Dedifferentiated amniotic fluid mesenchymal stem cell (primary cell): ENCODE measurements around the gene GCNT4.

Experiments used
- DNase-seq: peaks from one replicate; pipeline ENCODE4 v3.0.0-alpha.2; 2016; ENCODE audit errors: extremely low spot score

GCNT4 gene

GRCh38 chr5:75051217-75051751 lies 1.1 kb downstream of the GCNT4 start:
- no peak for DNase-seq

DNA sequence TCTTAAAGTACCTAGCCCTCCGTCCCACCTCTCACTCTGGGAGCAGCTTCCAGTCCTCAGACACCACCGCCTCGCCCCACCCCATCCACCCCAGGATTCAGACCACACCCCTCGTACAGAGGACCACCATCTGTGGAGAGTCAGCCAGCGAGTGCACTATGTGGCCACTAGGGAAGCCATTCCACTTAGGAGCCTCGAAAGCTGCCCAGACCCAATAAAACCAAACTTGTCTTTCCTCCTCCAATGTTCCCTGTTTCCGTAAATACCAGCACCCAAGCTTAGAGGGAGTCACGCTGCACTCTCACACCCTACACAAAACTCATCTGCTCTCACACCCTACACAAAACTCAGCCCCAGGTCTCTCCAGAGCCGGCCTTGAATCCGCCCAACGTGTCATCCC lies 1.9 kb downstream of the GCNT4 start:
- DNase-seq: no peak

DNA sequence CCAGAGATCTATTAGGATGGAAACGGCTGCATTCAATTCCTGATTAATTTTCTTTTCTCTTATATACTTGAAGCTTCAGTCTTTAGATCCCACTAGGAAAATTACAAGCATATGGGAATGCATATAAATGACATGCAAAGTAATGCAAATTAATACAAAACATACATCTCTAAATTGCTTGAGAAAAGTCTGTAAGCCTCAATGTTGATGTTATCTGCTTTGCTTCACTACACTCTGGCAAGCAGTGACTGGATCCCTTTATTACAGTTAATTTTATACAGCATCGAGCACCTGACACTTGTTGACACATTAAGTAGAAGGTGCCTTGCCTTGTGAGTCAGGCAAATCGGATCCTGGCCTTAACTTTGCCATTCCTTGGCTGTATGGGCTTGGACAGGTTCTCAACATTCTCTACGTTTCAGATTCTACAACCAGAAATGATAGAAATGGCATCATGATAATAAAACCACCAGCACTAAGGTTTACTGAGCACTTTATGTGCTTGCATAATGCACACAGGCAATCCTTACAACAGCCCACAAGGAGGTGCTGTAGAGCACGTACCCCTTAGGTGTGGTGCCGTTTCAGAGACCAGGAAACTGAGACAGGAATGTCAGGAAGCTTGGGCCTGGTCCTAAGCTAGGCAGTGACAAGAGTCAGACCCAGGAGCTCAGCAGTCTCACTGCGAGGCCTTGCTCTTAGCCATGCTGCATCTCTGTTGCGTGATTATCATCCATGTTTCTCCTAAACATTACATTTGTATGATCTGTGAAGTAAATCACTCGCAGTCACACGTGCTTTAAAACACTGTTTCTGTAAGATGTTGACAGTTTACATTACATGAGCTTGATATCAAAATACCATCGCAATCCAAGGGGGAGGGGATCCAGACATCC lies 2.7 kb downstream of the GCNT4 start:
- DNase-seq: peak; percentile 42

DNA sequence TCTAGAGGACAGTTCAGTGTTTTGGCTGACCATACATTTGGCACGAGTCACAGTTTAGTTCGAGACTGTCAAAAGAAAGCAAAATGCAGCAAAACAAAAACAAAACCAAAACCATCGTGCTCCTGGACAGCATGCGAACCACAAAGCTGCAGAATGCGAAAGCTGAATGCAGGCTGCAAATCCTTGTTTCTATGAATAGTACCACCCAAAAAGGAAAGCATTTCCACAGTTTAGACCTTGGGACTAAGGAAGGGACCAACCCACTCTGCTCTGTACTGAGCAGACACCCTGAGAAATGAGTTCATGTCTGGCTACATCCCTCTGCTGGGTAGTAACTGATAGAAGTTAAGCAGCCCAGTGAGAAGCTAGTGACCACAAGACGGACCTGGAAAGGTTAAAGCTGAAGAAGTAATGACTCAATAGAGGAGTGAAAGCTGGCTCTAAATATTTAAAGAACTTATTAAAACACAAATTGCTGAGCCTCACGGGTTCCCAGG lies 3.9 kb downstream of the GCNT4 start:
- peak; percentile 36 for DNase-seq

GRCh38 chr5:75047356-75047755 lies 5.0 kb downstream of the GCNT4 start:
- no peak for DNase-seq

DNA sequence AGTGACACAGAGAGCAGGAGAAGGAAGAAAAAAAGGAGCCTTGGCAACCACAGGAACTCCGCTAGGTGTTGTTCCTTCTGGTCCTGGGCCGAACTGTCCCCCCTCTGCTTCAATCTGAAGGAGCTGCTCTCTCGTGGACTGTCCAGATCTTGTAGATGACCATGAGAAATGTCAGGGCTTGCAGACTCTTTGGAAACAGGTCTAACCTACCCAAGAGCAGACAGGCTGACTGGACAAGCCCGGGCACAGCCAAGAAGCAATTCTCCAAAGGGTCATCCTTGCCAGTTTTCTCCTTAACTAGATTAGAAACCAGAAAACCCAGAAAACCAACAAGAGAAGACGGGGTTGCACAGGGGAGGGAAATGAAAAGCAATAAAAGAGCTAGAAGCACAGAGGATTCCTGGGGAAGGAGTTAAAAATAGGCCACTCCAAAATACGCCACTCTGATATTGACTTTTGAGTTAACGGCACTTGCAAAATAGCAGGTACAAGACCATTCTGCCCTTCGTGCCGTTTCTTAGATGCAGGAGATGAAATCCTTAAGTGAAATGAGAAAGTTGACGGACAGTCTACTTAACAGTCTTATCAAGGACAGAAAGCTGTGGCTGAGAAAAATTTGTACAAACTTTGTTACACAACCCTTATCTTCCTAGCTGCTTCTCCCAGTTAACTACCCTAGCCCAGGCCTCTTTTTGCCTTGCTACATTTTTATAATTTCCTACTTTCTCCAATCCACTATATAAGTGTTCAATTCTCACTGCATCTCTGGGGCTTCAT lies 5.8 kb downstream of the GCNT4 start:
- no peak for DNase-seq

- no peak for DNase-seq
These were observed 7.3 kb downstream of the GCNT4 start for GRCh38 chr5:75045071-75045470.

GRCh38 chr5:75044406-75044805 lies 8.0 kb downstream of the GCNT4 start:
- DNase-seq: no peak

DNA sequence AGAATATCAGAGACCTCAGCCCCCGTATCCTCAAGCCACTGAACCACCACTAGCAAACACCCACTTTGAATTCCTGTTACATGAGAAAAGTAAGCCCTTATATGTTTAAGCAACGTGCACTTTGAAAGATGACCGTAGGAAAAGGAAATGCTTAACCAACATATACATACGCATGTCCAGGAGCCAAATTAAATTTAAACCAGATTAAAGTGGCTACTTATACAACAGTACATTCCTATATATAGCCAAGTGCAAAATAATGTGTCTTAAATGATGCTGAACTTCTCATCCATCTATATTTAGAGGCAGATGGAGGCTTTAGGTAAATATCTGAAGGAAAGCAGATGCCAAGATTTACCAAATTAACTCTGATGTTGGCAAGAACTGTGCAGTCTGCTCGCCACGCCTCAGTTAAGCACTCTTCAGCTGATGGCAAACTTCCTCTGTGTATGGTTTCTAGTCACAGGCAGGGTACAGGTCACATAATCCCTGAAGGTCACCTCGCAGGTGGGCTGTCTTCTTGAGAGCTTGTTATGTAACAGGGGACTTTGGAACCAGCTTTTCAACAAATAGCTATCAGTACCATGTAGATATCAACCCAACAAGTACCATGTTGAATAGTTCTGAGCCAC lies 8.6 kb downstream of the GCNT4 start:
- DNase-seq: no peak

DNA sequence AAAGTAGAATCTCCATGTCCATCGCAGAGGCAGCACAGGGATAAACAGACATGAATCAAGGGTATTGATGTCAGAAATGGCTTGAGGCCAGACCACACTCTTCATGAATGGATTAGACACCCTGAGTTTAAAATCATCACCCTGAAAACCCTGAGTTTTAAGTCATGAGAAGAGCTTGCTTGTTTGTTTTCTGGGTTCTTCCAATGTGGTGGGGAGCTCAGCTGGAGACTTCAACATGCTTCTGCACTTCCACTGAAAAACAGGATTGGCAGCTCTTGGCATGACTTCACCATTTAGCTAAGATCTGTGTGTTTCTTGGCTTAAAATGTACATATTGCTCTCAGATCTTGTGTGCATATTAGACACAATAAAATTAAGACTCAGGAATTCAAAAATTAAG lies 9.8 kb downstream of the GCNT4 start:
- DNase-seq: no peak

DNA sequence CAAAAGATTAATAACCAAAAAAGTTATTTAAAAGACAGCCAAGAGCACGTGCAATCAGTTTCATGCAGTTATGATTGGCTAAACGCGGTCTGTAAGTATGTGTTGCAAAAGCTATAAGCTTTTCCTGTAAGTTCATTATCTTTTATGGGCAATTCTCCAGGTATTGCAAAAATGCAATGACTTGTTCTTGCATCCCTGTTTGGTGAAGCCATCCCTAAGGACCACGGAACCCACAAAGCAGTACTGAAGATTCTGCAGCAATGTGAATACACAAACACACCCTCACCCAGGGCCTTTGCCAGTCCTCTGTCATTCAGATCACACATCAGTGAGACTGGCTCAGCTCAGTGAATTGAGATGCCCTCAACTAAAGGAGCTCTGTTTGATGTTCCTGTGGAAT lies 11.4 kb downstream of the GCNT4 start:
- DNase-seq: no peak

DNA sequence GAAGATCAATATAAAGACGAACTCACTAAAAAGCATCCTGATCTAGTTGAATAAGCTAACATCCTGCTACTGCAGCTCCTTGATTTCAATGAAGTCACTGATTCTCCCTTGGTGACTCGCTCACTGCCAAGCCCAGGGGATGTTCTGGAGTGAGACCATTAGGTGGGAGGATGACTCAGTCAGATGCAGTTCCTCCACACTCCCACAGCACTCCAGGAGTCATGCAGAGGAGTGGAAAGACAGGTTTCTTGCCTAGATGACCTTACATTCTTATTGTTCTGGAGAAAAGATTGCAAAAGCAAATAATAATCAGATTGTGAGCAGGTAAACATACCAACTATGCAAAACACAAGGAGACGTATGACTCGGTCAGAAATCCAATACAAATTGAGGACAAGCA lies 15.3 kb downstream of the GCNT4 start:
- DNase-seq: peak; percentile 48

DNA sequence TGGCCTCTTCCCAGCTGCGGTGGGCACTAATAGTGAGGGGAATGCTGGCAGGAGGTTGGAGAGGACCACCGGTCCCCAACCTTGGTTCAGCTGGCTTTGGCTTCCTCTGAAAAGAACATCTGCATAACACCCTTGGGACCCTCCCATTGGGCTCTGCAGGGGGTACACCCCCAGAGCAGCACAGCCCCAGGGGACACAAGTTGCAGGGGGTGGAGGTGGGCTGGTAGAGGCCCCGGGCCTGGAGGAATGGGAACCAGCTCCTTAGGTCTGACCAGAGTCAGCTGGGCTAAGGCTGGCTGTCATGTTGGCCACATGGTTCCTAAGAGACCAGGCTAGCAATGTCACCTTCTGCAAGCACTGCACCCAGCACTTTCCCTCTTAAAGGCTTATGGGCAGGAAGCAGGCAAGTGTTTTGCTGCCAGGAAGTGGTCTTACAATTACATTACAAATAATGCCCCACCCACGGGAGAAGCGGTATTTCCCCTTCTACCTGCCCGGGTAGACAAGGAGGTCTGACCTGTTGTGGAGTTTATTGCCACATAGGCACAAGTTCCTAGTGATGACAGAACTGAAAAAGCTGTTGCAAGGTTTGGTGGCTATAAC lies 18.1 kb downstream of the GCNT4 start:
- DNase-seq: no peak

DNA sequence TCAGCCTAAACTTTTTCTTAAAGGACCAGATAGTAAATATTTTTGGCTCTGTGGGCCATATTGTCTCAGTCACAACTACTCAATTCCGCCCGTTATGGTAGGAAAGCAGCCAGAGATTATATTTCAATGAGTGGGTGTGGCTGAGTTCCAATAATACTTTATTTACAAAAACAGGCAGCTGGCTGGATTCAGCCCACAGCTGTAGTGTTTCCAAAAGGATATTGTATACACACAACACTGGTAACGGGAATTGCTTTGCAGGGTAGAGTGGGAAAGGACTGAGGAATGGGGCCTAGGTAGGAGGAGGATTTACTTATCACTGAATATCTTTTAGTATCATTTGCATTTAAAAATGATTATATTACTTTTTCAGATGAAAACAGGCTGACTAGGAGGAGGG lies 21.0 kb downstream of the GCNT4 start:
- DNase-seq: no peak

DNA sequence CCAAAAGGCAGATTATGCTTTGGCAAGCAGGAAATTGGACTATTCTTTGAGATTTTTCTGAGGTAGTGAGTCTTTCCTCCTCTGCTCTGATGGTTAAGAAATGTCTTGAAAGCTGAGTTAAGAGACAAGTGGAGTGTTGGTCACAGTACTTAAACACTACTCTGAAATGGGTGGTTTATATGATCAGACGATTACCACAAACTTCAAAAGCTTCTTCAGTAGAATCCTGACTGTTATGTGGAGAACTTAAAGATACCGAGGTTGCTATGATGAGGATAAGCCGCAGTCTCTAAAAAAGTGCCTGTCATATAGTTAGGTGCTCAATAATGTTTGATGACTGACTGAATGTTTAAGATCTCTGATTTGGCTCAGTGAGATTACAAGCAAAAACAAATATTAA lies 24.3 kb downstream of the GCNT4 start:
- DNase-seq: no peak

DNA sequence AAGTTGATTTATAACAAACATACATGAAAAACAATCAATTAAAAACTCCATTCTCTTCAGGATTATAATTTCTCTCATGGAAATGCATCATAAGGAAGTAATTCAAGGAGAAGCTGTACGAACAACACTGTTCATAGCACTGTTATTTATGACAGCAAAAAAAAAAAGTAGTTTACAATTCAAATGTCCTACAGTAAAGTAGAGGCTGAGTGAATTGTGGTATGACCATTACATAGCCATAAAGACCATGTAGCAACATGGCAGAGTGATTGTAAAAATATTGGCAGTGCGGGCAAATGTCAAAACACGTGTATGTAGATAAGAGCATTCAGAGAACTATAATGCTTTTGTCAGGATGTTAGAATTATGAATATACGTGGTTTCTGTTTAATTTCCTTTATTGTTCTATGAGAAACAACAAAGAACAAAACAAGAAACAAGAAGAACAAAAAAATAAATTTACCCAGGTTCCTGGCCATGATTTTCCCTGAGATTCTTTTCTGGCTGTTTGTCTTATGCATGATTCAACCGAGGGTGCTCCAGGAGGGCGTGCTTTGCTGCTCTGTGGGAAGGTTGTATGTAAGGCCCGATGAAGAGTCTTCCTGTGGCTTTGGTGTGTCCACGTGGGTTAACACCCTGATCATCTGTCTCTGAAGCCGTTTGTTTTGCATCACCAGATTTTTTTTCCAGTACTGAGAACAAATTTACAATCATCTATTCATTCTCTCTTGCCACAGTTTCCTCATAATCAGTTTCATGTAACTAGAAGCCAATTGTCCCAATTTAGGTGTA lies 28.8 kb downstream of the GCNT4 start:
- no peak for DNase-seq

GRCh38 chr5:75021800-75022199 lies 30.6 kb downstream of the GCNT4 start:
- no peak for DNase-seq

DNA sequence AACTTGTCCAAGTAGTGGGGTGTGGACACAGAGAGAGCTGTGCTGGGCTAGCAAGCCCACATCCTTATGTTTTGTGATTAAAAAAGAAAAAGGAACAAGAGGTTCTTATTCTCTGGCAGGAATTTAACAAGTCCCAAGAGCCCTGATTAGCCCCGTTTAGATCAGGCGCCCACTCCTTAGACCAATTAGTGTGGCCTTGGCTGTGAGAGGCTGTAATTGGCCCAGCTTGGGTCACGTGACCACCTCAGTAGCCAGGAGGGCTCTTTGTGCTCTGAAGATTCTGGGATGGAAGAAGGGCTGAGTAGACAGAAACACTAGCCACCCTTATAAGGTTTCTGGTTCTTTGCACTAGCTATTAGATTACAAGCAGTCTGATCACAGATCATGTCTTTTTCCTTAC lies 31.1 kb downstream of the GCNT4 start:
- no peak for DNase-seq

GRCh38 chr5:75020016-75020656 lies 32.2 kb downstream of the GCNT4 start:
- no peak for DNase-seq

- no peak for DNase-seq
These were observed 33.4 kb downstream of the GCNT4 start for GRCh38 chr5:75018805-75019587.
